Transverse colon (tissue), 3 donors: ENCODE measurements around the gene CCT2.

Experiments used
- CTCF ChIP-seq, 5 experiments: fragments of 200-600 bp in 3 of 5; fragments of 450-650 bp in 2 of 5; sonication (generic) in 3 of 5; IDR thresholded peaks; 1 replicate in 2 of 5; 2 replicates in 3 of 5; pipeline ENCODE4 v1.5.1; 2016 to 2017; ENCODE audit warnings: antibody characterized with exemption in 5 of 5, inconsistent platforms in 3 of 5, mild to moderate bottlenecking in 2 of 5, moderate library complexity in 1 of 5
- POLR2A ChIP-seq: fragments of 450-650 bp; IDR thresholded peaks from one replicate; pipeline ENCODE4 v1.6.1; 2016; ENCODE audit warnings: antibody characterized with exemption, mild to moderate bottlenecking, moderate library complexity

GRCh38 chr12:69575346-69575745 is 9.9 kb upstream of the CCT2 start:
- TF ChIP-seq POLR2A (no peak), CTCF (IDR thresholded peaks at IDR 0.05) (no peak)
